Measurements from ENCODE around the gene TDP1. TPM values are rescaled to one million over a fixed set of nuclear protein-coding genes. Genes with fewer than 3 reads are reported as not detected.

TDP1 gene
- total and polyA plus RNA-seq, 2 experiments from 2014 or later = 23.0 to 63.6 TPM

GRCh38 chr14:89910691-89911009 is 45.1 kb upstream of the TDP1 start (continued):
- TF ChIP-seq ZNF462 (CRISPR knock-in tag; IDR thresholded peaks at IDR 0.05) = no peak
- TF ChIP-seq ZNF114 (CRISPR knock-in tag; IDR thresholded peaks at IDR 0.05) = no peak
- no peak for TF ChIP-seq ZNF331 (CRISPR knock-in tag; IDR thresholded peaks at IDR 0.05; ENCODE audit: low read depth)
- no peak for TF ChIP-seq EZH2 (IDR thresholded peaks at IDR 0.05; ENCODE audit: low read depth, unreplicated experiment)
- TF ChIP-seq EZH2phosphoT487 (IDR thresholded peaks at IDR 0.05; ENCODE audit: unreplicated experiment) = no peak

- no peaks in the 10 kb centered on the region for H3K79me2 ChIP-seq (replicated peaks; ENCODE audit: insufficient read depth)
- H2AFZ ChIP-seq = 0 out of 2 replicates have a peak overlapping the region, but pooled peaks have one; percentile 4
- Mint-ChIP-seq H3K27ac (peak overlapping the region; percentile 92), H3K4me3 (peak overlapping the region; percentile 46; the same call in 2 of the 3 replicates), H3K36me3 (ENCODE audit: low read depth) (no peaks in the 10 kb centered on the region), H3K4me1 (peaks cover 44% of the 10 kb centered on the region), H3K27me3 (ENCODE audit: insufficient read depth, low read depth, poor library complexity) (peaks cover 9% of the 10 kb centered on the region), H3K9me3 (no peaks in the 10 kb centered on the region)
- peaks cover 31% of the 10 kb centered on the region for H3K4me1 ChIP-seq (ENCODE audit: insufficient read depth)
- no peaks in the 10 kb centered on the region for H3K9me2 ChIP-seq (ENCODE audit: insufficient read depth)
- ATAC-seq (peak; percentile 89), DNase-seq (ENCODE audit: low spot score) (peak; percentile 57)
- H3K4me3 ChIP-seq = peak overlapping the region; percentile 11; the same call in 1 of the 2 replicates
- H3K27me3 ChIP-seq (ENCODE audit: insufficient read depth) = no peaks in the 10 kb centered on the region
- no peaks in the 10 kb centered on the region for H3K36me3 ChIP-seq (ENCODE audit: insufficient read depth)
- H3F3A ChIP-seq (replicated peaks; ENCODE audit: low read depth) = no peaks in the 10 kb centered on the region
- peak overlapping the region; percentile 30 for H3K27ac ChIP-seq (ENCODE audit: low read depth)
- no peaks in the 10 kb centered on the region for H4K20me1 ChIP-seq (replicated peaks; ENCODE audit: insufficient read depth)
- peak overlapping the region; percentile 33 for H3K4me2 ChIP-seq
- TF ChIP-seq REST (IDR thresholded peaks at IDR 0.05; ENCODE audit: unreplicated experiment) (no peak), ETS1 (IDR thresholded peaks at IDR 0.05) (no peak), EZH2 (IDR thresholded peaks at IDR 0.05; ENCODE audit: low read depth, unreplicated experiment) (no peak), NANOG (IDR thresholded peaks at IDR 0.05; ENCODE audit: borderline replicate concordance) (peak; percentile 47; the same call in 1 of the 2 replicates)
Measured at GRCh38 chr14:89911010-89911919, 44.5 kb upstream of the TDP1 start.
